ENCODE results near the gene MSRB3. TPM values are rescaled to one million over a fixed set of nuclear protein-coding genes. Genes with fewer than 3 reads are reported as not detected.

The MSRB3 gene
- total RNA-seq, 1 donor from 2014 or later, result 77.3 TPM

DNA sequence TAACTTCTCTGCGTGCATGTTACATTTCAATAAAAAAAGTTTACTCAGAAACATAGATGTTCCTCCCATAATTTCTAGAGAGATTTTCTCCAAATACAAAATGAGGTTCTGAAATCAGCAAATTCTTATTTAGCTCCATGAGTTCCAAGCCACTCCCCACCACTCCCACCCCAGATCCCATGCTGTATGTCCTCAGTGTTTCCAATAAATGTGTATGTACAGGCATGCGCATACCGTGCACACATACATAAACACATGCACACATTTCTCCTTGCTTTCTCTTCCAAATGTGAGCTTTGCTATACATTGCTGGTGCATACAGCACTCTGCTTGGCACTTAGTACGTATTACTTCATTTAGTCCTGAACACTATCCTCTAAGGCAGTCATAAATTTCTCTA lies 209.7 kb downstream of the MSRB3 start:
- H3K27me3 Mint-ChIP-seq (ENCODE audit: unreplicated experiment), result no peaks in the 10 kb centered on the region
- H3K4me3 Mint-ChIP-seq (ENCODE audit: unreplicated experiment), result no peak overlapping the region
- no peak overlapping the region for H3K27ac Mint-ChIP-seq (ENCODE audit: unreplicated experiment)
- peaks cover 9% of the 10 kb centered on the region for H3K36me3 Mint-ChIP-seq (ENCODE audit: unreplicated experiment)
- TF ChIP-seq, protein P1, sequence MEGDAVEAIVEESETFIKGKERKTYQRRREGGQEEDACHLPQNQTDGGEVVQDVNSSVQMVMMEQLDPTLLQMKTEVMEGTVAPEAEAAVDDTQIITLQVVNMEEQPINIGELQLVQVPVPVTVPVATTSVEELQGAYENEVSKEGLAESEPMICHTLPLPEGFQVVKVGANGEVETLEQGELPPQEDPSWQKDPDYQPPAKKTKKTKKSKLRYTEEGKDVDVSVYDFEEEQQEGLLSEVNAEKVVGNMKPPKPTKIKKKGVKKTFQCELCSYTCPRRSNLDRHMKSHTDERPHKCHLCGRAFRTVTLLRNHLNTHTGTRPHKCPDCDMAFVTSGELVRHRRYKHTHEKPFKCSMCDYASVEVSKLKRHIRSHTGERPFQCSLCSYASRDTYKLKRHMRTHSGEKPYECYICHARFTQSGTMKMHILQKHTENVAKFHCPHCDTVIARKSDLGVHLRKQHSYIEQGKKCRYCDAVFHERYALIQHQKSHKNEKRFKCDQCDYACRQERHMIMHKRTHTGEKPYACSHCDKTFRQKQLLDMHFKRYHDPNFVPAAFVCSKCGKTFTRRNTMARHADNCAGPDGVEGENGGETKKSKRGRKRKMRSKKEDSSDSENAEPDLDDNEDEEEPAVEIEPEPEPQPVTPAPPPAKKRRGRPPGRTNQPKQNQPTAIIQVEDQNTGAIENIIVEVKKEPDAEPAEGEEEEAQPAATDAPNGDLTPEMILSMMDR (IDR thresholded peaks at IDR 0.05), result no peak
- peaks cover 8% of the 10 kb centered on the region for H3K4me1 Mint-ChIP-seq (ENCODE audit: unreplicated experiment)
- peaks cover 16% of the 10 kb centered on the region for H3K9me3 Mint-ChIP-seq (ENCODE audit: unreplicated experiment)
- DNase-seq (ENCODE audit: extremely low spot score, unreplicated experiment), result no peak

DNA sequence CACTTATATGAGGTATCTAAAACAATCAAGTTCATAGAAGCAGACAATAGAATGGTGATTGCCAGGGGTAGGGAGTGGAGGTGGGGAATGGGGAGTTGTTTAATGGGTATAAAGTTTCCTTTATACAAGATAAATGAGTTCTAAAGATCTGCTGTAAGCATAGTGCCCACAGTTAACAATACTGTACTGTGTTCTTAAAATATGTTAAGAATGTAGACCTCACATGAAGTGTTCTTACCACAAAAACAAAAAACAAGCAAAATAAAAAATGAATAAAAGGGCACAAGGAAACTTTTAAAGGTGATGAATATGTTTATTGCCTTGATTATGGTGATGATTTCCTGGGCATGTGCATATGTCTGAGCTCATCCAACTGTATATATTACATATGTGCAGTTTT lies 211.8 kb downstream of the MSRB3 start:
- Mint-ChIP-seq H3K36me3 (ENCODE audit: unreplicated experiment) (no peaks in the 10 kb centered on the region), H3K4me1 (ENCODE audit: unreplicated experiment) (peaks cover 12% of the 10 kb centered on the region), H3K4me3 (ENCODE audit: unreplicated experiment) (no peak overlapping the region), H3K27me3 (ENCODE audit: unreplicated experiment) (no peaks in the 10 kb centered on the region), H3K27ac (ENCODE audit: unreplicated experiment) (no peak overlapping the region), H3K9me3 (ENCODE audit: unreplicated experiment) (peaks cover 8% of the 10 kb centered on the region)
- no peak for DNase-seq (ENCODE audit: extremely low spot score, unreplicated experiment)
- TF ChIP-seq, protein P1 (IDR thresholded peaks at IDR 0.05), result no peak

DNA sequence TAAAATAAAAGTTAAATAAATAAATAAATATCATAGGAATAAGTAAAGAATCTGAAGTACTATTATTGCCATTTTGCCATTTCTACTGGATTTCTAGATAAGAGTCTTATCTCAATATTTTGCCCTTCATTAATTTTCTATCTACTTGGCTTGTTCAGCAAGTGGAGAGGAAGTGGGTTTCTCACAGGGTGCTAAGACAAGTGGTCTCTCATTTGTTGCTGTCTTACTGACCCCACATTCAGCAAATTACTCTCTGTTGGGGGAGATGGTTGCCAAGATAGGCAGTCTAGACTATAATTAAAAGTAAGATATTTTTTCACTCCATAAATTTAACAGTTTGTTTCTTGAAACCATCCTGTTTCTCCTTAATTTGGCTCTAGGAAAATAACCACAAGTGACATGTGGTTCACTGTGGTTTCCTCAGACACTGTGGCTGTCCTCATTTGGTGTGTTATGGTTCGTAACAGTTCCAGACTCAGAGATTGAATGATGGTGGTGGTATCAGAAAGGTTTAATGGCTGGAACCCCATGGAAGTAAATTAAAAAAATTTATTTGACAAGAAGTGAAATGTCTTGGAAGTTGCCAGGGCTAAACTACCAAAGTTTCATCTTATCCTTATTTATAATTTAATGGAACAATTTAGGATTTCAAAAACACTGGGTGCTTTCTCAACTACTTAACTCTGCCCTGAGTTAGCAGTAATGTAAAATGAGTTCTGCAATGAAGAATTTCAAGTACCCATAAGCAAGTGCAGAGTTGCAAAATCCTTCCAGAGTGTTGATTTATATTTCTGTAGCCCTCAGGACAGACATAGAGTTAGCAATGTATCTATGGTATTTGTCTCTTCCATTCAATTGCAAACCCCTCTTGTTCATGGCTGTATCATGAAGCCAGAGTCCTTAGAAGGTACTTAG lies 214.8 kb downstream of the MSRB3 start:
- Mint-ChIP-seq H3K4me3 (ENCODE audit: unreplicated experiment) (no peak overlapping the region), H3K27me3 (ENCODE audit: unreplicated experiment) (no peaks in the 10 kb centered on the region), H3K4me1 (ENCODE audit: unreplicated experiment) (peaks cover 30% of the 10 kb centered on the region), H3K36me3 (ENCODE audit: unreplicated experiment) (no peaks in the 10 kb centered on the region), H3K27ac (ENCODE audit: unreplicated experiment) (no peak overlapping the region), H3K9me3 (ENCODE audit: unreplicated experiment) (peaks cover 6% of the 10 kb centered on the region)
- TF ChIP-seq, protein P1 (IDR thresholded peaks at IDR 0.05), result no peak
- no peak for DNase-seq (ENCODE audit: extremely low spot score, unreplicated experiment)

DNA sequence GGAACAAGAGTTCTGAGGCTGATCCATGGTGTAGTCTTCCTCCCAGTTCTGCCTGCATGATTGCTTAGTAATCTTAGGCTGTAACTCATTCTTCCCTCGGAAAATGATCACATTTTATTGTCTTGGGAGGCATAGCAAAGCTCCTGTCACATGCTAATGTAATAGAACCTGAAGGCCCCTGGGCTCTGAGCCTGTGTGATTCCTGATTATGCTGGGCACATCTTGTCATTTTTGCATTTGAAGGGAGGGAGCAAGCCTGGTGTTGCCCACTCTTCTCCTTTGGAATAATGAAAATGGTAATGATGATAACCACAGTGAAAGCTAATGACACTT lies 215.4 kb downstream of the MSRB3 start:
- Mint-ChIP-seq H3K27me3 (ENCODE audit: unreplicated experiment) (no peaks in the 10 kb centered on the region), H3K27ac (ENCODE audit: unreplicated experiment) (no peak overlapping the region), H3K4me3 (ENCODE audit: unreplicated experiment) (no peak overlapping the region), H3K4me1 (ENCODE audit: unreplicated experiment) (peaks cover 30% of the 10 kb centered on the region), H3K36me3 (ENCODE audit: unreplicated experiment) (no peaks in the 10 kb centered on the region), H3K9me3 (ENCODE audit: unreplicated experiment) (peaks cover 6% of the 10 kb centered on the region)
- TF ChIP-seq, protein P1 (IDR thresholded peaks at IDR 0.05), result no peak
- DNase-seq (ENCODE audit: extremely low spot score, unreplicated experiment), result no peak

DNA sequence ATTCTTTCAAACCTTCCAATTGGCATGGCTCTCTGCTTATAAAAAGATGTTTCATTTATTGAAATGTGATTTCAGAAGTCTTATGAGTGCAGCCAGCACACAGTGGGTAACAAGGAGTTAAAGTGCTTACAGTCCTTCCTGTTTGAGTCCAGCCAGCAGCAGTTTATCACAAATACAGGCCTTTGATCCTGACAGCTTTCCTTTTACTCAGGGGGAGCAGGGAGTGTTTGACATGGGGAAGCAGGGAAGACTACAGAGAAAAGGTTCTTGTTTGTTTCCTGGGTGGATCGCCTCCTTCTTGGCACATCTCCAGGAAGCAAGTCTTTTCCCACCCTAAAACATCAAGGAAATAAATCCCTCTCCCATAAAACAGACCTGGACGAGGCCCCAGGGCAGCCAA lies 216.1 kb downstream of the MSRB3 start:
- peaks cover 6% of the 10 kb centered on the region for H3K9me3 Mint-ChIP-seq (ENCODE audit: unreplicated experiment)
- H3K27me3 Mint-ChIP-seq (ENCODE audit: unreplicated experiment), result no peaks in the 10 kb centered on the region
- TF ChIP-seq, protein P1 (IDR thresholded peaks at IDR 0.05), result no peak
- H3K36me3 Mint-ChIP-seq (ENCODE audit: unreplicated experiment), result no peaks in the 10 kb centered on the region
- H3K27ac Mint-ChIP-seq (ENCODE audit: unreplicated experiment), result no peak overlapping the region
- peaks cover 30% of the 10 kb centered on the region for H3K4me1 Mint-ChIP-seq (ENCODE audit: unreplicated experiment)
- H3K4me3 Mint-ChIP-seq (ENCODE audit: unreplicated experiment), result no peak overlapping the region
- no peak for DNase-seq (ENCODE audit: extremely low spot score, unreplicated experiment)
